AG09309 (cell line): Measurements from ENCODE around the gene PEAR1.

Experiments used
- DNase-seq: peaks from one replicate; pipeline ENCODE4 v3.0.0-alpha.2; 2010; ENCODE audit warnings: low read depth
- H3K4me3 ChIP-seq: 2 replicates; pipeline ENCODE4 v1.5.1; 2011; ENCODE audit warnings: mild to moderate bottlenecking, low read depth, low read length, moderate library complexity; ENCODE audit not compliant: control insufficient read depth
- CTCF ChIP-seq: IDR thresholded peaks from 2 replicates; pipeline ENCODE4 v1.5.1; 2011; ENCODE audit warnings: mild to moderate bottlenecking, low read depth, low read length, inconsistent platforms; ENCODE audit not compliant: insufficient read depth, control insufficient read depth; ENCODE audit errors: missing control alignments

PEAR1 gene

GRCh38 chr1:156898161-156898566, 4.6 kb downstream of the PEAR1 start:
- DNase-seq: no peak
- no peak overlapping the region for H3K4me3 ChIP-seq
- TF ChIP-seq CTCF: no peak

- TF ChIP-seq CTCF: no peak
- DNase-seq: no peak
- no peak overlapping the region for H3K4me3 ChIP-seq
These were observed 5.6 kb downstream of the PEAR1 start for GRCh38 chr1:156898971-156899664.

GRCh38 chr1:156899956-156900718, 6.6 kb downstream of the PEAR1 start:
- H3K4me3 ChIP-seq: no peak overlapping the region
- no peak for TF ChIP-seq CTCF
- no peak for DNase-seq

GRCh38 chr1:156900896-156901589, 7.5 kb downstream of the PEAR1 start:
- no peak for DNase-seq
- TF ChIP-seq CTCF: no peak
- no peak overlapping the region for H3K4me3 ChIP-seq

GRCh38 chr1:156901590-156901900, 8.0 kb downstream of the PEAR1 start:
- no peak for TF ChIP-seq CTCF
- H3K4me3 ChIP-seq: no peak overlapping the region
- DNase-seq: no peak

GRCh38 chr1:156901966-156902915, 8.7 kb downstream of the PEAR1 start:
- no peak for DNase-seq
- no peak for TF ChIP-seq CTCF

More at GRCh38 chr1:156901966-156902915, 8.7 kb downstream of the PEAR1 start:
- no peak overlapping the region for H3K4me3 ChIP-seq
